ENCODE measurements around the gene CR1. TPM values are rescaled to one million over a fixed set of nuclear protein-coding genes. Genes with fewer than 3 reads are reported as not detected.

The CR1 gene
- total and polyA plus RNA-seq, 2 donors (not counting 3 experiments of a cell fraction or from before 2014, with no cell fraction given): not detected

DNA sequence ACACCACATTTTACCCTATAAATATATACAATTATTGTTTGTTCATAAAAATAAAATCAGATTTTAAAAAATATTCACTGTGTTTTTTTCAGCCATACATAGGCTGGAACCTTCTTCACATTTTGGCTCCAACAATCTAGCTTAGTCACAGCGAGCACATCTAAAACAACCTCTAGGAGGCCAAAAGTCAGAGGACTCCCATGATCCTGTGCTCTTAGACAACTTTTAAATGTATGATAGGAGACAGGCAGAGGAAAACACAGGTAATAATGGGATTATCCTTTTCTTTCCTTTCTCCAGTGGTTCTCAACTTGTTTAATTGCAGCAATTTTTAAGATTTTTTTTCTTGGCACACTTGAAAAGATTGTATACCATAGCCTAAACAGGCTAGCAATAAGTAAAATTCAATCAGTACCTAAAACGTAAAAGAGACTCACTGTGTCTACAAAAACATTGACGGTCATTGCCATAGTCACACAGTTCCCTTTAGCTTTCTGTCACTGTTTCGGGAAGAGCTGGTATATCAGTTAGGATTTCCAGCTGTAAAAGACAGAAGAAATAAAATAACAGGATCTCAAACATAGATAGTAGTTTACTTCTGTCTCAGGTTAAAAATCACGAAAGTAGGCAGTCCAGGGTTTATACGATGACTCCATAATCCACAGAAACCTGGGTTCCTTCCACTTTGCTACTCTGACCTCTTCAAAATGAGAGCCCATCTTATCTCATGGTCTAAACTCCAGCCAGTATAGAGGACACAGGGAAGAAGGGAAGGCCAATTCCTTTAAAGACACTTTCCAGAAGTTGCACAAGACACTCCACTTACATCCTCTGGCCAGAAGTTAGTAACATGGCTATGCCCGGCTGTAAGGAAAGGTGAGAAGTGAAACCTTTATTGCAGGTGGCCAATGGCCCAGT is 109.7 kb downstream of the CR1 start:
- Histone ChIP-seq H3K27me3 (ENCODE audit: control insufficient read depth in 2 of 2, insufficient read depth in 2 of 2, low read length in 2 of 2) (peaks cover 5 to 16% of the 10 kb centered on the region in 2 experiments), H3K27ac (ENCODE audit: insufficient read depth, low read depth, low read length) (no peak overlapping the region), H3K9me3 (replicated peaks; ENCODE audit: control insufficient read depth, insufficient read depth, low read length) (no peaks in the 10 kb centered on the region), H3K4me3 (replicated peaks in 1 of 3; ENCODE audit: insufficient read depth in 1 of 3, low read depth in 1 of 3, low read length in 3 of 3) (no peak overlapping the region), H3K79me2 (ENCODE audit: control insufficient read depth, insufficient read depth, low read length) (no peaks in the 10 kb centered on the region), H3K9ac (replicated peaks; ENCODE audit: extremely low read depth, insufficient read depth, low read length) (no peak overlapping the region), H2AFZ (ENCODE audit: low read depth, low read length) (no peak overlapping the region), H3K36me3 (ENCODE audit: control insufficient read depth in 2 of 2, extremely low read depth in 1 of 2, insufficient read depth in 2 of 2, low read length in 2 of 2) (no peaks in the 10 kb centered on the region), H3K4me1 (ENCODE audit: control insufficient read depth, extremely low read depth, insufficient read depth, low read length) (no peaks in the 10 kb centered on the region), H3K9me1 (replicated peaks; ENCODE audit: control insufficient read depth, extremely low read depth, insufficient read depth, low read length) (no peaks in the 10 kb centered on the region), H3K4me2 (ENCODE audit: insufficient read depth, low read length) (no peak overlapping the region), H4K20me1 (replicated peaks; ENCODE audit: control insufficient read depth, extremely low read depth, insufficient read depth, low read length) (no peaks in the 10 kb centered on the region)
- BruUV-seq (replicated peaks): no TSS peak
- CTCF ChIA-PET: interaction anchor here (1.5 to 3.3 kb wide), 2 partner anchors 14 kb away, joined by 13 to 14 read pairs; no protein-coding TSS in a partner anchor
- intact Hi-C loops (cut with micrococcal nuclease): no loop called here
- DNase-seq (ENCODE audit: low read depth, low spot score) (no peak), FAIRE-seq (no peak)
- dilution Hi-C loops (cut with MboI; ENCODE audit: extremely low pct_ligation_motif_present, low sequenced_read_pairs): no loop called here
- POLR2A ChIA-PET: no interaction called here
- TF ChIP-seq POLR2A (IDR thresholded peaks at IDR 0.05; ENCODE audit: low read depth, low read length) (no peak), JUN (IDR thresholded peaks at IDR 0.05; ENCODE audit: borderline replicate concordance, insufficient read depth, insufficient read length, low read depth) (no peak), FOS (IDR thresholded peaks at IDR 0.05; ENCODE audit: borderline replicate concordance, insufficient read depth, low read length) (no peak), EZH2 (IDR thresholded peaks at IDR 0.05; ENCODE audit: borderline replicate concordance, low read depth, low read length, severe bottlenecking) (no peak), GATA2 (IDR thresholded peaks at IDR 0.05; ENCODE audit: insufficient read depth, insufficient read length, low read depth, low read length) (no peak), MYC (IDR thresholded peaks at IDR 0.05; ENCODE audit: low read depth, low read length) (no peak), POLR2AphosphoS5 (IDR thresholded peaks at IDR 0.05; ENCODE audit: insufficient read depth, low read depth, low read length) (no peak)
